ENCODE measurements around the gene MTCL1. TPM values are rescaled to one million over a fixed set of nuclear protein-coding genes. Genes with fewer than 3 reads are reported as not detected.

Gene MTCL1
- total RNA-seq, 1 donor from 2014 or later, result 2.9 TPM

GRCh38 chr18:8675057-8675456 is 30.3 kb upstream of the MTCL1 start:
- H3K9me3 Mint-ChIP-seq, result no peaks in the 10 kb centered on the region
- no peak overlapping the region for H3K4me3 Mint-ChIP-seq
- intact Hi-C loops (cut with micrococcal nuclease), result no loop called here
- ChIA-PET POLR2A (no interaction called here), CTCF (no interaction called here)
- no peak for ATAC-seq (ENCODE audit: low read depth)
- no peak overlapping the region for H3K27ac Mint-ChIP-seq
- peaks cover 7% of the 10 kb centered on the region for H3K4me1 Mint-ChIP-seq
- TF ChIP-seq CTCF (IDR thresholded peaks at IDR 0.05), result no peak
- no peak for DNase-seq
- H3K36me3 Mint-ChIP-seq (ENCODE audit: low read depth), result no peaks in the 10 kb centered on the region
- H3K27me3 Mint-ChIP-seq, result no peaks in the 10 kb centered on the region

GRCh38 chr18:8681196-8681595 is 24.2 kb upstream of the MTCL1 start:
- no peak for ATAC-seq (ENCODE audit: low read depth)
- H3K4me1 Mint-ChIP-seq, result no peaks in the 10 kb centered on the region
- H3K4me3 Mint-ChIP-seq, result no peak overlapping the region
- H3K27me3 Mint-ChIP-seq, result no peaks in the 10 kb centered on the region
- POLR2A ChIA-PET, result interaction anchor here (0.7 kb wide), 1 partner anchor 298 kb away, joined by 3 read pairs; no protein-coding TSS in a partner anchor
- TF ChIP-seq CTCF (IDR thresholded peaks at IDR 0.05), result no peak
- no peaks in the 10 kb centered on the region for H3K36me3 Mint-ChIP-seq (ENCODE audit: low read depth)
- no peak overlapping the region for H3K27ac Mint-ChIP-seq
- no peaks in the 10 kb centered on the region for H3K9me3 Mint-ChIP-seq
- DNase-seq, result no peak
- intact Hi-C loops (cut with micrococcal nuclease), result no loop called here
- CTCF ChIA-PET, result no interaction called here

- no peak for ATAC-seq (ENCODE audit: low read depth)
- no peaks in the 10 kb centered on the region for H3K4me1 Mint-ChIP-seq
- no peak overlapping the region for H3K4me3 Mint-ChIP-seq
- ChIA-PET POLR2A (no interaction called here), CTCF (no interaction called here)
- H3K27me3 Mint-ChIP-seq, result no peaks in the 10 kb centered on the region
- no peaks in the 10 kb centered on the region for H3K36me3 Mint-ChIP-seq (ENCODE audit: low read depth)
- no peak overlapping the region for H3K27ac Mint-ChIP-seq
- no peaks in the 10 kb centered on the region for H3K9me3 Mint-ChIP-seq
- no peak for DNase-seq
- intact Hi-C loops (cut with micrococcal nuclease), result no loop called here
- TF ChIP-seq CTCF (IDR thresholded peaks at IDR 0.05), result no peak
Measured at GRCh38 chr18:8684577-8684976, 20.8 kb upstream of the MTCL1 start.

- ChIA-PET POLR2A (no interaction called here), CTCF (interaction anchor here (1.3 kb wide), 1 partner anchor 11 kb away, joined by 4 read pairs; no protein-coding TSS in a partner anchor)
- H3K27me3 Mint-ChIP-seq, result no peaks in the 10 kb centered on the region
- ATAC-seq (ENCODE audit: low read depth) (no peak), DNase-seq (no peak)
- intact Hi-C loops (cut with micrococcal nuclease), result no loop called here
- TF ChIP-seq CTCF (IDR thresholded peaks at IDR 0.05), result no peak
- no peak overlapping the region for H3K27ac Mint-ChIP-seq
- H3K4me3 Mint-ChIP-seq, result no peak overlapping the region
- H3K4me1 Mint-ChIP-seq, result no peaks in the 10 kb centered on the region
- no peaks in the 10 kb centered on the region for H3K36me3 Mint-ChIP-seq (ENCODE audit: low read depth)
- H3K9me3 Mint-ChIP-seq, result no peaks in the 10 kb centered on the region
Measured at GRCh38 chr18:8685141-8685913, 20.0 kb upstream of the MTCL1 start.

- POLR2A ChIA-PET, result no interaction called here
Measured at GRCh38 chr18:8685914-8686216, 19.5 kb upstream of the MTCL1 start.

More at GRCh38 chr18:8685914-8686216, 19.5 kb upstream of the MTCL1 start:
- Mint-ChIP-seq H3K36me3 (ENCODE audit: low read depth) (no peaks in the 10 kb centered on the region), H3K27ac (no peak overlapping the region), H3K27me3 (no peaks in the 10 kb centered on the region), H3K9me3 (no peaks in the 10 kb centered on the region), H3K4me3 (no peak overlapping the region), H3K4me1 (no peaks in the 10 kb centered on the region)
- DNase-seq (no peak), ATAC-seq (ENCODE audit: low read depth) (no peak)
- CTCF ChIA-PET, result interaction anchor here (1.3 kb wide), 1 partner anchor 11 kb away, joined by 4 read pairs; no protein-coding TSS in a partner anchor
- TF ChIP-seq CTCF (IDR thresholded peaks at IDR 0.05), result no peak
- intact Hi-C loops (cut with micrococcal nuclease), result no loop called here
